GM18907 (cell line): ENCODE results near the gene RHBDD3.

Experiments
- ATAC-seq: cut with Tn5 transposase; IDR thresholded peaks from one replicate; pipeline ENCODE4 v1.9.1; 2021; ENCODE audit warnings: mild to moderate bottlenecking, moderate library complexity; ENCODE audit not compliant: unreplicated experiment

RHBDD3 gene

GRCh38 chr22:29306175-29306834 is 38.5 kb upstream of the RHBDD3 start, which contains the start of gene GAS2L1:
GAS2L1 (plus strand) TSS chr22:29306650; CDS start chr22:29308106, 1,456 bp downstream.
- no peak for ATAC-seq

- no peak for ATAC-seq
Measured at GRCh38 chr22:29305836-29306174, 38.0 kb upstream of the RHBDD3 start.

- no peak for ATAC-seq
Measured at GRCh38 chr22:29302681-29303465, 35.1 kb upstream of the RHBDD3 start.

- no peak for ATAC-seq
Measured at GRCh38 chr22:29302402-29302680, 34.6 kb upstream of the RHBDD3 start.

- no peak for ATAC-seq
Measured at GRCh38 chr22:29301716-29302401, 34.1 kb upstream of the RHBDD3 start.

- ATAC-seq: no peak
Measured at GRCh38 chr22:29300807-29301601, 33.2 kb upstream of the RHBDD3 start.

GRCh38 chr22:29300467-29300806 is 32.7 kb upstream of the RHBDD3 start:
- ATAC-seq: no peak

- ATAC-seq: no peak
Measured at GRCh38 chr22:29299136-29299900, 31.5 kb upstream of the RHBDD3 start.

GRCh38 chr22:29298641-29299040 is 30.9 kb upstream of the RHBDD3 start:
- no peak for ATAC-seq

- no peak for ATAC-seq
Measured at GRCh38 chr22:29292379-29292778, 24.6 kb upstream of the RHBDD3 start.

- ATAC-seq: no peak
Measured at GRCh38 chr22:29291215-29291614, 23.4 kb upstream of the RHBDD3 start.

GRCh38 chr22:29290061-29290460 is 22.3 kb upstream of the RHBDD3 start:
- no peak for ATAC-seq

- no peak for ATAC-seq
Measured at GRCh38 chr22:29288837-29289236, 21.1 kb upstream of the RHBDD3 start.

GRCh38 chr22:29284196-29284595 is 16.4 kb upstream of the RHBDD3 start:
- no peak for ATAC-seq

GRCh38 chr22:29277927-29278326 is 10.1 kb upstream of the RHBDD3 start:
- ATAC-seq: no peak

GRCh38 chr22:29275819-29276565 is 8.2 kb upstream of the RHBDD3 start:
- ATAC-seq: no peak

- no peak for ATAC-seq
Measured at GRCh38 chr22:29275167-29275566, 7.4 kb upstream of the RHBDD3 start.

- ATAC-seq: no peak
Measured at GRCh38 chr22:29272624-29273023, 4.8 kb upstream of the RHBDD3 start.

GRCh38 chr22:29270475-29271271 is 2.9 kb upstream of the RHBDD3 start:
- no peak for ATAC-seq
